CD4-positive, alpha-beta T cell (primary cell): Measurements from ENCODE around the gene SLC44A5. TPM values are rescaled to one million over a fixed set of nuclear protein-coding genes. Genes with fewer than 3 reads are reported as not detected.

Source experiments
- ATAC-seq: fragments of 200-7000 bp; cut with Tn5 transposase; one replicate; pipeline ENCODE4 v1.10.0; 2022; ENCODE audit warnings: mild to moderate bottlenecking; ENCODE audit not compliant: poor library complexity
- CTCF ChIA-PET: fragments of 350-600 bp; sonication (Branson Sonifier 250); formaldehyde crosslinking; loops from one replicate; lab custom pipeline; 2021; ENCODE audit warnings: antibody characterized with exemption, inconsistent platforms; lab: Charles Lee
- POLR2A ChIA-PET: fragments of 350-600 bp; sonication (Branson Sonifier 250); formaldehyde crosslinking; loops from one replicate; lab custom pipeline; 2021; ENCODE audit warnings: antibody characterized with exemption, inconsistent platforms; lab: Charles Lee
- DNase-seq, 14 experiments: peaks; one replicate each; pipeline ENCODE4 v3.0.0-alpha.2; 2013 to 2020; ENCODE audit warnings: mixed read lengths in 2 of 14
- H3K27ac ChIP-seq, 2 donors: one replicate each; pipeline versions ENCODE4 v1.5.1 to v1.7.0; 2013; ENCODE audit warnings: low read length in 2 of 2, low read depth in 1 of 2, mild to moderate bottlenecking in 1 of 2
- H3K27me3 ChIP-seq, 2 experiments: 1 replicate in 1 of 2; 2 replicates in 1 of 2; pipeline versions ENCODE4 v1.6.1 to v1.7.0; 2013; ENCODE audit warnings: low read length in 2 of 2, control low read depth in 1 of 2, mild to moderate bottlenecking in 1 of 2, moderate library complexity in 1 of 2; ENCODE audit not compliant: insufficient read depth in 2 of 2, control insufficient read depth in 1 of 2
- H3K36me3 ChIP-seq: one replicate; pipeline ENCODE4 v1.6.1; 2013; ENCODE audit warnings: low read length, control low read depth; ENCODE audit not compliant: insufficient read depth
- H3K4me1 ChIP-seq: one replicate; pipeline ENCODE4 v1.6.1; 2013; ENCODE audit warnings: low read length, control low read depth; ENCODE audit not compliant: insufficient read depth
- H3K4me3 ChIP-seq: one replicate; pipeline ENCODE4 v1.5.1; 2013; ENCODE audit warnings: mild to moderate bottlenecking, low read length, moderate library complexity
- H3K9me3 ChIP-seq, 2 experiments: 1 replicate in 1 of 2; 2 replicates in 1 of 2; pipeline versions ENCODE4 v1.6.1 to v1.7.0; 2013; ENCODE audit warnings: low read length in 2 of 2, mild to moderate bottlenecking in 2 of 2, control low read depth in 1 of 2, moderate library complexity in 1 of 2; ENCODE audit not compliant: control insufficient read depth in 1 of 2, insufficient read depth in 1 of 2
- H3K27ac Mint-ChIP-seq: one replicate; pipeline ENCODE4 v1.8.0; 2020; ENCODE audit warnings: mixed read lengths
- H3K27me3 Mint-ChIP-seq: one replicate; pipeline ENCODE4 v1.8.0; 2021; ENCODE audit warnings: mixed read lengths
- H3K36me3 Mint-ChIP-seq: one replicate; pipeline ENCODE4 v1.8.0; 2021; ENCODE audit warnings: low read depth, mixed read lengths
- H3K4me1 Mint-ChIP-seq: one replicate; pipeline ENCODE4 v1.8.0; 2021; ENCODE audit warnings: low read depth, mixed read lengths
- H3K4me3 Mint-ChIP-seq: one replicate; pipeline ENCODE4 v1.8.0; 2020; ENCODE audit warnings: mild to moderate bottlenecking, mixed read lengths
- H3K9me3 Mint-ChIP-seq: one replicate; pipeline ENCODE4 v1.8.0; 2020; ENCODE audit warnings: mixed read lengths
- intact Hi-C, 2 experiments: fragments of 100-400 bp; cut with DNase I in 1 of 2; cut with micrococcal nuclease in 1 of 2; formaldehyde crosslinking; loops; one replicate each; pipeline versions ENCODE4 v1.15.1 to v1.9.0; 2023 to 2025; cut with DNase I, micrococcal nuclease
- total RNA-seq, 174 experiments: library from RNA in 2 of 174; stranded (reverse) in 2 of 174; gene quantifications; one replicate each; pipeline ENCODE4 v1.2.3 and lab custom pipeline; 2021 to 2026
- TF ChIP-seq, protein P1 (sequence below): fragments of 200-600 bp; IDR thresholded peaks from one replicate; pipeline ENCODE4 v1.8.0; 2022; ENCODE audit warnings: antibody characterized with exemption, mild to moderate bottlenecking

Gene SLC44A5
- total RNA-seq, 2 experiments from 2014 or later = not detected

DNA sequence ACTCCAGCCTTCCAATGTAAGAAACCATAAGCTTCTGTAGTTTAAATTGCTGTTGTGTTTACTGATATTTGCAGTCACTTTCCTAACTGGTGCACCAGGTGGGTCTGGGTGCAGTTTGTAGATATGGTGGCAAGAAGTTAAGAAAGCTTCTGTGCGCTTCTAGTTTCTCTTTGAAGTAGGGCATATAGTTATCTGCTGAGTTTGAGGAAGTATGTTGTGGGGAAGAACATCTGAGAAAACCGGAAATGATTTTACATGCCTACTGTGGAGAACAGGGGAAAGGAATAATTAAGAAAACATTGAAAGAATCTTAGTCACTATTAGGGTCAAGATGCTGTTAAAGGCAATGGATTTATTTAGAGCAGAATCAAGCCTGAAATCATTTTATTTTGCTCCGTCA, 14.9 kb upstream of the SLC44A5 start:
- no peaks in the 10 kb centered on the region for H3K36me3 Mint-ChIP-seq
- H3K9me3 ChIP-seq = no peaks in the 10 kb centered on the region
- H3K4me3 Mint-ChIP-seq = no peak overlapping the region
- intact Hi-C loops = no loop called here
- H3K4me1 ChIP-seq = no peaks in the 10 kb centered on the region
- H3K4me1 Mint-ChIP-seq = no peaks in the 10 kb centered on the region
- DNase-seq (no peak), ATAC-seq (no peak)
- POLR2A ChIA-PET = no interaction called here
- CTCF ChIA-PET = no interaction called here
- peaks cover 65% of the 10 kb centered on the region for H3K27me3 Mint-ChIP-seq
- no peak overlapping the region for H3K4me3 ChIP-seq
- H3K27ac ChIP-seq = no peak overlapping the region
- no peaks in the 10 kb centered on the region for H3K36me3 ChIP-seq
- TF ChIP-seq, protein P1, sequence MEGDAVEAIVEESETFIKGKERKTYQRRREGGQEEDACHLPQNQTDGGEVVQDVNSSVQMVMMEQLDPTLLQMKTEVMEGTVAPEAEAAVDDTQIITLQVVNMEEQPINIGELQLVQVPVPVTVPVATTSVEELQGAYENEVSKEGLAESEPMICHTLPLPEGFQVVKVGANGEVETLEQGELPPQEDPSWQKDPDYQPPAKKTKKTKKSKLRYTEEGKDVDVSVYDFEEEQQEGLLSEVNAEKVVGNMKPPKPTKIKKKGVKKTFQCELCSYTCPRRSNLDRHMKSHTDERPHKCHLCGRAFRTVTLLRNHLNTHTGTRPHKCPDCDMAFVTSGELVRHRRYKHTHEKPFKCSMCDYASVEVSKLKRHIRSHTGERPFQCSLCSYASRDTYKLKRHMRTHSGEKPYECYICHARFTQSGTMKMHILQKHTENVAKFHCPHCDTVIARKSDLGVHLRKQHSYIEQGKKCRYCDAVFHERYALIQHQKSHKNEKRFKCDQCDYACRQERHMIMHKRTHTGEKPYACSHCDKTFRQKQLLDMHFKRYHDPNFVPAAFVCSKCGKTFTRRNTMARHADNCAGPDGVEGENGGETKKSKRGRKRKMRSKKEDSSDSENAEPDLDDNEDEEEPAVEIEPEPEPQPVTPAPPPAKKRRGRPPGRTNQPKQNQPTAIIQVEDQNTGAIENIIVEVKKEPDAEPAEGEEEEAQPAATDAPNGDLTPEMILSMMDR = no peak
- no peaks in the 10 kb centered on the region for H3K9me3 Mint-ChIP-seq
- H3K27me3 ChIP-seq = peaks cover 0 to 10% of the 10 kb centered on the region in 2 experiments
- H3K27ac Mint-ChIP-seq = no peak overlapping the region

DNA sequence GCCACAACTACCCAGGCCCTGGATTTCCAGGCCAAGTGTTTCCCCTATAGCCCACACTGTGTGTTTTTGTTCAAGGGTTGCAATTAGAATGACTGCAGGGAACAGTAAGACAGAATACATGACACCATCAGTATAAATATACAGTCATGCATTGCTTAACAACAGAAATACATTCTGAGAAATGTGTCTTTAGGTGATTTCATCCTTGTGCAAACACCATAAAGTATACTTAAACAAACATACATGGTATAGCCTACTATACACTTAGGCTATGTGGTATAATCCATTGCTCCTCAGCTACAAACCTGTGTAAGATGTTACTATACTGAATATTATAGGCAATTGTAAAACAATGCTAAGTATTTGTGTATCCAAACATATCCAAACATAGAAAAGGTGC, 7.5 kb upstream of the SLC44A5 start:
- TF ChIP-seq, protein P1 = no peak
- Mint-ChIP-seq H3K4me1 (peaks cover 21% of the 10 kb centered on the region), H3K9me3 (no peaks in the 10 kb centered on the region), H3K27ac (no peak overlapping the region), H3K4me3 (no peak overlapping the region), H3K27me3 (peaks cover 84% of the 10 kb centered on the region), H3K36me3 (no peaks in the 10 kb centered on the region)
- intact Hi-C loops = no loop called here
- DNase-seq (no peak), ATAC-seq (no peak)
- Histone ChIP-seq H3K4me3 (no peak overlapping the region), H3K27me3 (peaks cover 26 to 52% of the 10 kb centered on the region in 2 experiments), H3K27ac (no peak overlapping the region), H3K4me1 (peaks cover 16% of the 10 kb centered on the region), H3K9me3 (peaks cover 0 to 11% of the 10 kb centered on the region in 2 experiments), H3K36me3 (no peaks in the 10 kb centered on the region)
- POLR2A ChIA-PET = no interaction called here
- CTCF ChIA-PET = no interaction called here

DNA sequence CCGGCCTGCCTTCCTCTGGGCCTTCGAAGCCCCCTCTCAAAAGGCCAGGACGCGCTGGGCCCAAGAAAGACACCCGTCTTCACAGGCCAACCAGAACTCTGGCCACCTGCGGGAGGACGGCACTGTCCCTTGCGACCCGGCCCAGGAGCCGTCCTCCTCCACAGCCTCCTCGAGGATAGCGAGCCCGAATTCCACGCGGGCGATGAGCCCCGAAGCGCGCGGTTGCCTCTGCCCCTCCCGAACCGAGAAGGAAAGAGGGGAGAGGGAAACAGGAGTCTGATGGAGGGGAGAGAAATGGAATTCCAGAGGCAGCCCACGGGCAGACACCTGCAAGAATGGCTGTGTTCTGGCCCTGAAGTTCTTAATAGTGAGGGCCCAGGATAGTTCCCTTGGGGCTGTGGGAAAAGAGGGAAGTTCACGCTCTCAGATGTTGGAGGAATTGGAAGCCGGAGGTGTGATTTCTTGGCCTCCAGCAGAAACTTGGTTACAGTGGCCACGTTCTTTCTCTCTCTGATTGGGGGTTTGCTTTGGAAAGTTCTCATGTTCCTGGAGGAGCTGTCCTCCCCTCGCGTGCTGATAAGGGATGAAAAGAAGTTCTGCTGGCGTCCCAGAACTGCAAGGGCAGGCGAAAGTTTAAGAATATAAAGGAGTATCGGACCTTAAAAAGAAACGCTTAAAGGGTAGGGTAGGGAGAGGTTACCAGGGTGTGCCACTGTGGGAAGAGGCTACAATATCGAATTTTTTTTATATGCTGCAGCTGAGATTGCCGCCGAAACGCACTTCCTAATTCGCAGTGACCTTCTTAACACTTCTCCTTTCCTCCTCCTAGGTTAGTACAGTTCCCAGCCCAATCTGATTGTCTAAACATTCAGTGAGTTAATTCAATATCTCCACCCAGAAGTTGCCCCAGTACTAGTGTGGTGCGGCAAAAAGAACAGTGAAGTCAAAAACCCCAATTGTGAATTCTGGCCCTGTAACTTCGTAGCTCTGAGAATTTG, 5.8 kb upstream of the SLC44A5 start:
- Mint-ChIP-seq H3K4me3 (peak overlapping the region; percentile 3), H3K9me3 (no peaks in the 10 kb centered on the region), H3K27ac (no peak overlapping the region), H3K36me3 (no peaks in the 10 kb centered on the region), H3K4me1 (peaks cover 21% of the 10 kb centered on the region), H3K27me3 (peaks cover 88% of the 10 kb centered on the region)
- intact Hi-C loops = no loop called here
- ATAC-seq = no peak
- DNase-seq = peak in 1 of 14 experiments; percentile 4
- H3K27ac ChIP-seq = no peak overlapping the region
- no peaks in the 10 kb centered on the region for H3K36me3 ChIP-seq
- H3K9me3 ChIP-seq = peaks cover 0 to 11% of the 10 kb centered on the region in 2 experiments
- H3K4me1 ChIP-seq = peaks cover 16% of the 10 kb centered on the region
- no peak overlapping the region for H3K4me3 ChIP-seq
- POLR2A ChIA-PET = no interaction called here
- TF ChIP-seq, protein P1 = no peak
- peaks cover 33 to 63% of the 10 kb centered on the region in 2 experiments for H3K27me3 ChIP-seq
- CTCF ChIA-PET = no interaction called here
